Measurements from ENCODE around the gene CNOT9.

- TF ChIP-seq EZH2 (IDR thresholded peaks at IDR 0.05), result no peak
- no peak for TF ChIP-seq POLR2AphosphoS5 (IDR thresholded peaks at IDR 0.05; ENCODE audit: borderline replicate concordance, low read depth, low read length)
Observed at GRCh38 chr2:218547511-218547910, 21.1 kb upstream of the CNOT9 start.
